ENCODE data around the gene BFSP1.

The BFSP1 gene

GRCh38 chr20:17530716-17531664 lies at the start of gene BFSP1:
Gene BFSP1 (minus strand): TSS chr20:17531379. CDS start chr20:17531329, 50 bp downstream.
- no peaks in the 10 kb centered on the region for H3K36me3 ChIP-seq (replicated peaks)
- H3K27me3 ChIP-seq (ENCODE audit: low read depth), result no peaks in the 10 kb centered on the region
- DNase-seq (ENCODE audit: low spot score in 2 of 2), result peak; percentile 72 to 85
- no peaks in the 10 kb centered on the region for H3K9me3 ChIP-seq
- in situ Hi-C loops (cut with MboI; ENCODE audit: low sequenced_read_pairs), result no loop called here
- peaks cover 18% of the 10 kb centered on the region for H3K4me1 ChIP-seq
- peak within 1 kb of the TSS; percentile 25 for H3K4me3 ChIP-seq

- H3K4me3 ChIP-seq, result no peak overlapping the region
- peaks cover 29% of the 10 kb centered on the region for H3K4me1 ChIP-seq
- no peaks in the 10 kb centered on the region for H3K9me3 ChIP-seq
- in situ Hi-C loops (cut with MboI; ENCODE audit: low sequenced_read_pairs), result no loop called here
- H3K36me3 ChIP-seq (replicated peaks), result no peaks in the 10 kb centered on the region
- no peak for DNase-seq (ENCODE audit: low spot score in 2 of 2)
- no peaks in the 10 kb centered on the region for H3K27me3 ChIP-seq (ENCODE audit: low read depth)
Measured at GRCh38 chr20:17580895-17581294, 49.7 kb upstream of the BFSP1 start.

- no peak for DNase-seq (ENCODE audit: low spot score in 2 of 2)
- H3K36me3 ChIP-seq (replicated peaks), result no peaks in the 10 kb centered on the region
- no peak overlapping the region for H3K4me3 ChIP-seq
- H3K4me1 ChIP-seq, result peaks cover 37% of the 10 kb centered on the region
- H3K9me3 ChIP-seq, result no peaks in the 10 kb centered on the region
- no peaks in the 10 kb centered on the region for H3K27me3 ChIP-seq (ENCODE audit: low read depth)
- in situ Hi-C loops (cut with MboI; ENCODE audit: low sequenced_read_pairs), result no loop called here
Measured at GRCh38 chr20:17579369-17580039, 48.3 kb upstream of the BFSP1 start.

DNA sequence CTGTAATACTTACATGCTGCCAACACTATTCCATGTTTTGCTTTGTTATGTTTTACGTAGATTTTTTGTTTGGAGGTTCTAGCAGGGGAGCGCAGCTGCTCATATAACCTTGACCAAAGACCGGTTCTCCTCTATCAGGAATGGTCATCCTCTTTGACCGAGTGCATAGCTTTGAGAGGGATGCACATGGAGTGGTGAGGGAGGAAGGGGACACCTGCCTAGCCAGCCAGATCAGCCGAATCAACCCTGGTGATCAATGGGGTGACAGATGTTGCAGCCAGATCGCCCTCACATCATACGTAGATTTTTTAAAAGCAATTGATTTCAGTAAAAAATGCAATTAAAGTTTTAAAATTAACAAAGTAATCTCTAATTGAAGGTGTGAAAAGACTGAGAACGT lies 45.0 kb upstream of the BFSP1 start:
- in situ Hi-C loops (cut with MboI; ENCODE audit: low sequenced_read_pairs), result no loop called here
- no peaks in the 10 kb centered on the region for H3K9me3 ChIP-seq
- no peak for DNase-seq (ENCODE audit: low spot score in 2 of 2)
- H3K27me3 ChIP-seq (ENCODE audit: low read depth), result no peaks in the 10 kb centered on the region
- H3K4me1 ChIP-seq, result peaks cover 56% of the 10 kb centered on the region
- H3K36me3 ChIP-seq (replicated peaks), result no peaks in the 10 kb centered on the region
- no peak overlapping the region for H3K4me3 ChIP-seq

DNA sequence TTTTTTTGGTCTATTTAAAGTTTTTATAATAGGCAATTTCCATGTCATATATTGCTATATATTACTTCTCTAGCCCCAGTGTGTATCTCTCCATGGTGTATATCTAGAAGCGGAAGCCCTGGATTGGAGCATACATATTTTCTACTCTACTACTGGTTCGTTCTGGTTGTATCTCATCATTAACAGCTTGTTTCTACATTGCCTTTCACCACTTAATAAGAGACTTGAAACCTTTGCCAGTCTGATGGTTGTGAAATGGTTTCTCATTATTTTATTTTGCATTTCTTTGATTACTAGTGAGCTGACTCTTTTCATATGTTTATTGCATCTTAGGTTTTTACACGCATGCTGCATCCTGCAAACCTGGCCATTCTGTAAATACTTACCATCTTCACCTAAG lies 42.3 kb upstream of the BFSP1 start:
- in situ Hi-C loops (cut with MboI; ENCODE audit: low sequenced_read_pairs), result no loop called here
- H3K4me3 ChIP-seq, result no peak overlapping the region
- H3K4me1 ChIP-seq, result peaks cover 56% of the 10 kb centered on the region

GRCh38 chr20:17572034-17572638 lies 41.0 kb upstream of the BFSP1 start:
- Histone ChIP-seq H3K4me3 (peak overlapping the region; percentile 85), H3K36me3 (replicated peaks) (no peaks in the 10 kb centered on the region; the same call in 1 of the 2 replicates), H3K4me1 (peaks cover 49% of the 10 kb centered on the region), H3K9me3 (no peaks in the 10 kb centered on the region), H3K27me3 (ENCODE audit: low read depth) (no peaks in the 10 kb centered on the region)
- in situ Hi-C loops (cut with MboI; ENCODE audit: low sequenced_read_pairs), result no loop called here
- DNase-seq (ENCODE audit: low spot score in 2 of 2), result peak in 1 of 2 experiments; percentile 32

More for the DNA sequence above, 42.3 kb upstream of the BFSP1 start:
- no peaks in the 10 kb centered on the region for H3K9me3 ChIP-seq
- H3K27me3 ChIP-seq (ENCODE audit: low read depth), result no peaks in the 10 kb centered on the region
- DNase-seq (ENCODE audit: low spot score in 2 of 2), result peak in 1 of 2 experiments; percentile 33
- H3K36me3 ChIP-seq (replicated peaks), result no peaks in the 10 kb centered on the region; the same call in 1 of the 2 replicates

- in situ Hi-C loops (cut with MboI; ENCODE audit: low sequenced_read_pairs), result no loop called here
- no peak for DNase-seq (ENCODE audit: low spot score in 2 of 2)
Measured at GRCh38 chr20:17571153-17571527, 40.0 kb upstream of the BFSP1 start.

DNA sequence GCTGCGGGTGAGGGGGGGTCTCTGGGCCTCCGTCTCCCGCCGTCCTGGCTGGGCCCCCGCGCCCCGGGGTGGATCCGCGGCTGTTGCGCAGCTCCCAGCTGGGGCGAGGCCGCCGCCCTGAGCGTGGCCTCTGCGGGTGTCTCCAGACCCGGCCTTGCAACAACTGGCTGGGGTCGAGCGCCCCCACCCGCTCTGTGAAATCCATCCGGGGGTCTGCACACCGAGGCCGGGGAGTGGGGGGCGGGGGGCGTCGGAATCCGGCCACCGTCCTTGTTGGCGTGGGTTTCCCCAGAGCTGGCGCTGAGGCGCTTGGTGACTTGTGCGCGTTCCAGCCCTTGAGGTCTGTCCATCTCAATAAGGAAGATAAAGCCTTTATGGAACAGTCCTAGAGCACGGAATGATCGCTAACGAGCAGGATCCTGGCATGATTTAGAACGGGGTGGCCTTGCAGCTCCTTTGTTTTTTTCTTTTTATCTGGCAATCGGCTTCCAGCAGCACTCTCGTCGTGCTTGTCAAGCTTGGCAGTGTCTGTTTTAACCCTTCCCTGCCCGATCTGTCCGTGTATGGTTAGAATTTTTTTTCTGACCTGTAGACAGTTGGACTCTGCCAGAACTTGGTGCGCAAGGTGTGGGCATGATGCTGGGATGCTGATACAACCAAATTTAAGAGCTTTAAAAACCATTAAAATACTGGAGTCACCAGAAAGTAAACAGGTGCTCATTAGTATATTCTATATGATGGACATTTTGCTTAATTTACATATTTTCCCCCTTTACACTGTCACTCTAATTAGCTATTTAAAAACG lies 39.4 kb upstream of the BFSP1 start:
- Histone ChIP-seq H3K4me1 (peaks cover 39% of the 10 kb centered on the region), H3K27me3 (ENCODE audit: low read depth) (no peaks in the 10 kb centered on the region), H3K4me3 (peak overlapping the region; percentile 85), H3K9me3 (no peaks in the 10 kb centered on the region; the same call in 1 of the 2 replicates), H3K36me3 (replicated peaks) (no peaks in the 10 kb centered on the region; the same call in 1 of the 2 replicates)
- DNase-seq (ENCODE audit: low spot score in 2 of 2), result peak; percentile 72 to 73
- in situ Hi-C loops (cut with MboI; ENCODE audit: low sequenced_read_pairs), result no loop called here

More at GRCh38 chr20:17571153-17571527, 40.0 kb upstream of the BFSP1 start:
- H3K4me3 ChIP-seq, result peak overlapping the region; percentile 85
- peaks cover 44% of the 10 kb centered on the region for H3K4me1 ChIP-seq
- no peaks in the 10 kb centered on the region; the same call in 1 of the 2 replicates for H3K36me3 ChIP-seq (replicated peaks)
- no peaks in the 10 kb centered on the region for H3K27me3 ChIP-seq (ENCODE audit: low read depth)
- no peaks in the 10 kb centered on the region; the same call in 1 of the 2 replicates for H3K9me3 ChIP-seq

GRCh38 chr20:17569616-17570346 lies 38.6 kb upstream of the BFSP1 start, which contains the start of gene DSTN:
Gene DSTN (plus strand): TSS chr20:17570075. CDS start chr20:17570209, 134 bp downstream.
- H3K4me3 ChIP-seq, result peak within 1 kb of the TSS; percentile 85
- H3K36me3 ChIP-seq (replicated peaks), result no peaks in the 10 kb centered on the region; the same call in 1 of the 2 replicates
- peak; percentile 91 to 95 for DNase-seq (ENCODE audit: low spot score in 2 of 2)
- no peaks in the 10 kb centered on the region for H3K27me3 ChIP-seq (ENCODE audit: low read depth)
- peaks cover 31% of the 10 kb centered on the region for H3K4me1 ChIP-seq
- in situ Hi-C loops (cut with MboI; ENCODE audit: low sequenced_read_pairs), result no loop called here
- H3K9me3 ChIP-seq, result no peaks in the 10 kb centered on the region; the same call in 1 of the 2 replicates

GRCh38 chr20:17568972-17569521 lies 37.9 kb upstream of the BFSP1 start:
- H3K4me3 ChIP-seq, result peak overlapping the region; percentile 85

GRCh38 chr20:17568045-17568788 lies 37.0 kb upstream of the BFSP1 start:
- H3K36me3 ChIP-seq (replicated peaks), result no peaks in the 10 kb centered on the region; the same call in 1 of the 2 replicates
- no peak for DNase-seq (ENCODE audit: low spot score in 2 of 2)
- H3K27me3 ChIP-seq (ENCODE audit: low read depth), result no peaks in the 10 kb centered on the region
- in situ Hi-C loops (cut with MboI; ENCODE audit: low sequenced_read_pairs), result no loop called here
- peak overlapping the region; percentile 85 for H3K4me3 ChIP-seq
- H3K4me1 ChIP-seq, result peaks cover 19% of the 10 kb centered on the region
- no peaks in the 10 kb centered on the region; the same call in 1 of the 2 replicates for H3K9me3 ChIP-seq

More at GRCh38 chr20:17568972-17569521, 37.9 kb upstream of the BFSP1 start:
- in situ Hi-C loops (cut with MboI; ENCODE audit: low sequenced_read_pairs), result no loop called here
- H3K9me3 ChIP-seq, result no peaks in the 10 kb centered on the region; the same call in 1 of the 2 replicates
- peak; percentile 72 to 81 for DNase-seq (ENCODE audit: low spot score in 2 of 2)
- H3K36me3 ChIP-seq (replicated peaks), result no peaks in the 10 kb centered on the region; the same call in 1 of the 2 replicates
- H3K27me3 ChIP-seq (ENCODE audit: low read depth), result no peaks in the 10 kb centered on the region
- H3K4me1 ChIP-seq, result peaks cover 27% of the 10 kb centered on the region
